DOHH2 (cell line): ENCODE results near the gene RABGAP1L.

Source experiments
- CTCF ChIP-seq: fragments of 200-600 bp; sonication (generic); IDR thresholded peaks from one replicate; pipeline ENCODE4 v1.5.1; 2014; ENCODE audit warnings: antibody characterized with exemption, mild to moderate bottlenecking, low read depth, low read length; ENCODE audit not compliant: poor library complexity, severe bottlenecking
- EZH2phosphoT487 ChIP-seq: fragments of 200-600 bp; sonication (generic); IDR thresholded peaks from 2 replicates; pipeline ENCODE4 v1.6.1; 2017; ENCODE audit warnings: borderline replicate concordance, mild to moderate bottlenecking, antibody characterized with exemption, low read length, moderate library complexity, mixed read lengths

DNA sequence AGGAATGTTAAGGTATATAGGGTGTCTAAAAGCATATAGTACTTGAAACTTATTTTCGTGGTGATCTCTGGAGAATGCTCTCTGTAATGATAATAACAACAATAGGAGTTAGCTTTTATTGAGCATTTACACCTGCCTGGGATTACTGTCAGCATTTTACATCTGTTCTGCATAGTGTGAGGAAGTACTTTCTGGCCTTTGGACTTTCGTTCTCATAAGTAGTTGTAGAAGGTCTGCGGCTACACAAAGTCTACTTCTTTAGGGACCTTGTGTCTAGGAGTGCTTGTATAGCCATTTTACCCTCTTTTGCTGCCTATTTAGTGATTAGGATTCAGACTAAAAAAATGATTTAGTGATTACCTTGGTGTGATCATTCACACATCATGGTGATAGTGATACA, 184.8 kb downstream of the RABGAP1L start:
- TF ChIP-seq CTCF (no peak), EZH2phosphoT487 (no peak)
